ENCODE measurements around the gene PALM.
"Not testable (repeated sequence)": the region's sequence is repeated elsewhere in the genome, so short reads cannot be mapped to it uniquely, and the experiment has no call there.

Gene PALM

DNA sequence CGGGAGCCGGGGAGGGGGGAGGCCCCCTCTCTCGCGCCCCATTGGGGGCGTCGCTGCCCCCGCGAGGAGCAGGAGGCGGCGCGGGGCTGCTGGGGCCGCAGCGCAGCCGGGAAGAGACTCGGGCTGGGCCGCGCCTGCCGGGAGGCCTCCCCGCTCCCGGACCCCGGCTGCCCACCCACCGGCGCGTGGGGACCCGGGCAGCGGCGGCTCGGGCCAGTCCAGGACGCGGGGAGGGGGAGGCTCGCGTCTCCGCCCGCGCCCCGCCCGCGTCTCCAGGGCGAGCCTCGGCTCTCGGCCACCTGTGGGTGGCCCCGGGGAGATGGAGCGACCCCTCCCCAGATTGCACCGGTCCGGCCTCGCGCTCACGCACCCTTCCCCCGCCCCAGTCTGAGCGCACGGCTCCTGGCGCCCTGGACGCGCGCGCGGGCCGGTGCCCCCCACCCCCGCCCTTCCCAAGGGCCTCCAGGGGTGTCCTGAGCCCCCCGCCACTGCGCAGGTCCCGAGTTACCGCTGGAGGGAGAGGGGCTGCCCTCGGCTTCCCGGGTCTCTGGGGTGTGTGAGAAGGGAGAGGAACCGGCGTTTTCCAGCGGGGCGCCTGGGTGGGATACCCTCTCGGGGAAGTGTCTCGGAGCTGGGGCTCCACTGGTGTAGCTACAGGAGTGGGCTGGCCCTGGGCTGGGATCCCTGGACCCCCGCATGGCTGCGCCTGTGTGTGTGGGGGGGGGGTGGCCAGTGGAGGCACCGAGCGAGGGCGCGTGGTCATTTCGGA is 645 bp downstream of the PALM start:
- no peak for DNase-seq

DNA sequence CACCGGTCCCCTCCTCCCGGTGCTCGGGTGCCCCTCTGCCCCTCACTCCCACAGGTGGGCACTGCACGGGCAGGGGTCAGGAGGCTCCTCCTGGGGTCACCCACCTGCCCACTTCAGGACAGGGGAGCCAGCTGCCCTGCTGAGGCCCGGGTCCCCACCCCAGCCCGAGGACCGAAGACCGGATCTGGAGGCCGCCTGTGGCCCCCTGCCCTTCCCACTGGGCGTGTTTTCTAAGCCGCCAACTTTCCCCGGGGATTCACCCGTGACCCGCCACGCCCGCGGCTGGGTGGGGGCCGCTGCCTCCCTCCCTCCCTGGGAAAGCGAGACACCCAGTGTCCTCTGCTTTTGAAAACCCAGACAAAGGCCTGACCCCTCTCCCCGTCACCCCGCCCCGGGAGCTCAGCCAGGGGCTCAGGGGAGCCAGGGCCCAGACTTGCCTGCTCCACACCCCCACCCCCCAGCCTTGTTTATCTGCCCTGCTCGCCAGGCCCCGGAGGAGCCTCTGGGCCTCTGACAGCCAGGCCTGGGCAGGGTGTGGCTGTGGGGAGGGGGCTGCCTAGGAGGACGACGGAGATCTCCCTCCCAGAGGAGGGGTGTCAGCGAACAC is 1.3 kb downstream of the PALM start:
- DNase-seq, result no peak

- no peak for DNase-seq
These were observed 2.0 kb downstream of the PALM start for GRCh38 chr19:710767-711166.

DNA sequence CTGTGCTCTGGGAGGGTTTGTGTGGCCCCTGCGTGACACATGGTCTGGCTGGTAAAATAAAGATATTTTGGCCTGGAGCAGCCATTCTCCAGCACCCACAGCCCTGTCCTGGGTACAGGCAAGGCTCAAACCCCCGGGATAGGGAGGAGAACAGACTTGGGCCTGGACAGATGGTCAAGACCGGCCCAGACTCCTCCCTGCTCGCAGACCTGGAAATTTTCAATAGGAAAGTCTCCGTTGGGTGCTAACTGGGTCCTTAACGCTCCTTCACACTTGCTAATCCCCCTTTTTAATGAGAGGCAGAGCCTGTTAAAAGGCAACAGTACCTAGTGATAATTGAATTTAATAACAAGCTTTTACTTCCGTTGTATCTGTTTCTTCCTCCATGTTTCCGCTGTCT is 2.5 kb downstream of the PALM start:
- no peak for DNase-seq

GRCh38 chr19:715347-715746 is 6.6 kb downstream of the PALM start:
- no peak for DNase-seq

DNA sequence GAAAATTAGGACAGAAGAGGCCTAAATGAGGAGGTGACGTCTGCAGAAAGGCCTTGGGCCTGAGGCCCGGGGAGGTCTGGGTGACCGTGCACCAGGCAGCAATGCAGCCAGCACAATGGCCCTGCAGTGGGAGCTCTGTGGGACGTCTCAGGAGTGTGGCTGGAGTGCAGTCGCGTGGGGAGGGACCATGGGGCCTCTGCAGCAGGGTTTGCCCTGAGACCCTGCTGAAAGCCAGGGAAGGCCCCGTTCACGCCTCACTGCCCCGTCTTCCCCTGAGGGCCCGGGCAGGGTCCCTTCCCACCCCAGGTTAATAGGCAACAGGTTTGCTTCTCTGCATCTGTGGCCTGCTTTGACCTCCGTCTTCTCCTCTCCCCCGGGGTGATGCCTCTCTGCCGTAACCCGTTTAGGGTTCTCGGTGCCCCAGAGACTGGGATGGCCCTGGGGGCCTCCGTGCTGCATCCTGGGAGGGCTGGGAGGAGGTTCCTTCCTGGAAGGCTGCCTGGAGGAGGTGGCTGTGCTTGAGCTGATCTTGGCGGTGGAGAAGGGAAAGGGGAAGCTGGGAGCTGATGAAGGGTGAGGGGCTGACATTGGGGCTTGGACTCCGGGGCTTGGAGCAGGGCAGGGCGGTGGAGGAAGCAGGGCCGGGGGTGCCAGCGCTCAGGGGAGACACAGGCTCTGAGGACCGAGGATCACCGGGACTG is 9.7 kb downstream of the PALM start:
- DNase-seq, result no peak

GRCh38 chr19:718991-719512 is 10.3 kb downstream of the PALM start:
- no peak for DNase-seq

- no peak for DNase-seq
These were observed 11.1 kb downstream of the PALM start for GRCh38 chr19:719636-720344.

- DNase-seq, result no peak
These were observed 11.8 kb downstream of the PALM start for GRCh38 chr19:720345-721160.

GRCh38 chr19:722553-723101 is 13.9 kb downstream of the PALM start:
- DNase-seq, result no peak

- no peak for DNase-seq
These were observed 14.5 kb downstream of the PALM start for GRCh38 chr19:723247-723646.

GRCh38 chr19:723714-724113 is 15.0 kb downstream of the PALM start:
- no peak for DNase-seq

- DNase-seq, result no peak
These were observed 16.8 kb downstream of the PALM start for GRCh38 chr19:725461-726089.

- DNase-seq, result no peak
These were observed 18.5 kb downstream of the PALM start for GRCh38 chr19:726993-727956.

- no peak for DNase-seq
These were observed 19.3 kb downstream of the PALM start for GRCh38 chr19:728011-728410.

DNA sequence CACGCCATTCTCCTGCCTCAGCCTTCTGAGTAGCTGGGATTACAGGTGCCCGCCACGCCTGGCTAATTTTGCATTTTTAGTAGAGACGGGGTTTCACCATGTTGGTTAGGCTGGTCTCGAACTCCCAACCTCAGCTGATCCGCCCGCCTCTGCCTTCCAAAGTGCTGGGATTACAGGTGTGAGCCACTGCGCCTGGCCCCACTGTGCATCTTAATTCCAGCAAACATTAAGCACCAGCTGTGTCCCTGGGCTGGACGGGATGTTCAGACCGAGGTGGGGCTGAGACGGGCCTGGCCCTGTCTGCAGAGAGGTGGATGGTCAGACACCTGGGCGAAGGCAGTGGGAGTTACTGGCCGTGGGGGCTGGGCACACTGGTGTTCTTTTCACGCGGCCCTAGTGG is 20.8 kb downstream of the PALM start:
- DNase-seq, result not testable (repeated sequence)

GRCh38 chr19:729965-730668 is 21.4 kb downstream of the PALM start:
- DNase-seq, result no peak

DNA sequence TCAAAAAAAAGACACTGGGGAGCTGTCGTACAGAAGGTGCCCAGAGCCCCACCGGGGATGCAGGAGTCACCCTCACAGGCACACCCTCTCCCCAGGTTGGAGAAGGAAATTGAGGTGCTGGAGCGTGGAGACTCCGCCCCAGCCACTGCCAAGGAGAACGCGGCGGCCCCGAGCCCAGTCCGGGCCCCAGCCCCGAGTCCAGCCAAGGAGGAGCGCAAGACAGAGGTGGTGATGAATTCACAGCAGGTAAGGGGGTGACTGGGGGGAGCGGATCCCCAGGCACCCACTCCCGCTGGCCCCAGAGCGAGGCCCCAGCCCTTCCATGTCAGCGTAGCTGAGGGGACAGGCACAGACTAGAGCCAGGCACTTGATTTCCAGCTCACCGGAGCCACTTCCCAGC is 22.3 kb downstream of the PALM start:
- no peak for DNase-seq

Data from CD4-positive, alpha-beta T cell treated with Interferon gamma for 1 hour (primary cell).